HG03066 (cell line): ENCODE data around the gene CDC42BPB.
A peak's percentile ranks its signal among the peaks of the same experiment; 100 is the strongest.

Experiments
- ATAC-seq: cut with Tn5 transposase; IDR thresholded peaks from one replicate; pipeline ENCODE4 v1.9.1; 2021; ENCODE audit warnings: low read depth; ENCODE audit not compliant: unreplicated experiment

The CDC42BPB gene

DNA sequence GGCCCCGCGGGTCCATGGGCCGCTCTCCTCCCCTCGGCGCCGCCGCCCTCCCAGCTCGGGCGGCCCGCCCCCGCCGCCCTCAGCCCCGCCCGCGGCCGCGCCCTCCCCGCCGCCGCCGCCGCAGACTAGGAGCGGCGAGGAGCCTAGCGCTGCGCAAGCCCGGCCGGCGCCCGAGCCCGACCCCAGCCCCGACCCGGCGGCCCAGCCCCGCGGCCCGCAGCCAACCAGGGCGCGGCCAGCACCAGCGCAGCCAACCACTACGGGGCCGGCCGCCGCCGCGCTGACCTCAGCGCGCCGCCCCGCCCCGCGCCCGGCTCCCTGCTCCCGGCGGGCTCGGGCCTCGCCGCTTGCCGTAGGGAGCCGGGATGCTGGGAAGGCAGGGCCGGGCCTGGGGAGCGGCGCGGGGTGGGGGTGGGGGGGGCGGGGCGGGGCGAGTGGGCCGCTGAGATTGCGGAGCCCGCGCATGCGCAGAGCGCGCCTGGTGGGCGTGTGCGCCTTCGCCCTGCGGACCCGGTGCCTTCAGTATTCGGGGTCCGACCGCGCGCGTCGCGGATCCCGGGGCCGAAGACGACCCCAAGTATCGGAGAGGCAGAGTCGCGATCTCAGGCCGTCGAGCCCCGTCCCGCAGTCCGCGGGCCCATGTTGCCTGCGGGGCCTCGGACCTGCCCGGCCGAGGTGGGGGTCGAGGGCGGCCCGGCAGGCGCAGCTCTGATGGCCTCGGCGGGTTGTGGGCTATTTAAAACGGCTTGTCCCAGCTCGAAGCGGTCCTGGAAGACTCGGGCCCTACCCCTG, at the start of gene CDC42BPB:
TSS of gene CDC42BPB (minus strand) at position 178 of the 792 bp plus-strand sequence. CDS start 376 bp downstream, outside the sequence.
- peak; percentile 68 for ATAC-seq

- ATAC-seq = no peak
Observed at GRCh38 chr14:103105580-103106150, 48.3 kb upstream of the CDC42BPB start.

GRCh38 chr14:103104654-103105452, 47.5 kb upstream of the CDC42BPB start:
- no peak for ATAC-seq

DNA sequence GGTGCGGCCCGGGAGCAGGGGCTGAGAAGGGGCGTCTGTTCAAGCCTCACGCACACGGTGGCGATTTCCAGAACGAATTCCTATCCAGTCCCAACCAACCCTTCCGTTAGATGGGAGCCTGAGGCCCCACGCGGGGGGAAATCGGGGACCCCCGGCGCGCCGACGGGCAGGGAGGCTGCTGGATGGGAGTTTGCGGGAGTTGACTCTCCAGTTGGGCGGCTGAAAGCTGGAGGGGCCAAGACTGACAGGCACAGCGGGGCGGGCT, 47.0 kb upstream of the CDC42BPB start:
- no peak for ATAC-seq

DNA sequence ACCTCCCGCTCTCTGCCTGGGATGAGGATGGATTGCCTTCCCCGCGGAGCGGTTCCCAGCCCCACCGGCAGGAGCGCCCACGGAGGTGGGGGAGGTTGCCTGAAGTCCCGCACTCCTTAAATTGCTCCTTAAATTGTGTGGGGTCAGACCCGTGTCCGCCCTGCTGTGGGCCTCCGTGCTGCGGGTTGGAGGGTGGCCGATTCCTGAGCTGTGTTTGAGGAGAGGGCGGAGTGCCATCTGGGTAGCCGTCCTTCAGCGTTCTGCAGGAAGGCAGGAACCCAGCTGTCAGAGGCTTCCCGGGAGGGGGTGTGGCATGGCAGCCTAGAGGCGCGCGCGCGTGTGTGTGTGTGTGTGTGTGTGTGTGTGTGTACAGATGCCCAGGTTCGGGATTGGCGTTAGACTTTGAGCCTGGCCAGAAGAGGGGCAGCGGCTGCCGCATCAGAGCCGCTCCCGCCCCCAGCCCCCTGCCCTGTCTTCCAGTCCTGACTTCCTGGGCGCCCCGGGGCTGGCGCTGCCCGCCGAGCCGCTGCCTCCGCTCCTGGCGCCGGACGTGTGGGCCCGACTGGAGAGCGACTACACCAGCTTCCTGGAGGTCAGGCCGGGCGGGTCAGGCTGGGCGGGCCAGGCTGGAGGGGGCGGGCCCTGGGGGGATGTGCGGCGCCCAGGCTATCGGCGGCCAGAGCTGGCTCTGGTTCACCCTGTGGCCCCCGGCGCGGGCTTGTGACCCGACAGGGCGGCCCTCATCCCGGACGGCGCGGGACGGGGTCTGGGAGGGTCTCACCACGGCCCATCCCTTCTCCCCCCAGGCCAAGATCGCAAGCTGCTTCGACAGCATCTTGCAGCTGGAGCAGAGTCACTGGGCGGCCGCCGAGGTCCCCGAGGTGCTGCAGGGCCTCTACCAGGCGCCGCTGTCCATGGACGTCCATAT, 46.4 kb upstream of the CDC42BPB start:
- ATAC-seq = no peak

GRCh38 chr14:103102689-103103260, 45.4 kb upstream of the CDC42BPB start:
- no peak for ATAC-seq

GRCh38 chr14:103101963-103102688, 44.8 kb upstream of the CDC42BPB start:
- ATAC-seq = no peak

DNA sequence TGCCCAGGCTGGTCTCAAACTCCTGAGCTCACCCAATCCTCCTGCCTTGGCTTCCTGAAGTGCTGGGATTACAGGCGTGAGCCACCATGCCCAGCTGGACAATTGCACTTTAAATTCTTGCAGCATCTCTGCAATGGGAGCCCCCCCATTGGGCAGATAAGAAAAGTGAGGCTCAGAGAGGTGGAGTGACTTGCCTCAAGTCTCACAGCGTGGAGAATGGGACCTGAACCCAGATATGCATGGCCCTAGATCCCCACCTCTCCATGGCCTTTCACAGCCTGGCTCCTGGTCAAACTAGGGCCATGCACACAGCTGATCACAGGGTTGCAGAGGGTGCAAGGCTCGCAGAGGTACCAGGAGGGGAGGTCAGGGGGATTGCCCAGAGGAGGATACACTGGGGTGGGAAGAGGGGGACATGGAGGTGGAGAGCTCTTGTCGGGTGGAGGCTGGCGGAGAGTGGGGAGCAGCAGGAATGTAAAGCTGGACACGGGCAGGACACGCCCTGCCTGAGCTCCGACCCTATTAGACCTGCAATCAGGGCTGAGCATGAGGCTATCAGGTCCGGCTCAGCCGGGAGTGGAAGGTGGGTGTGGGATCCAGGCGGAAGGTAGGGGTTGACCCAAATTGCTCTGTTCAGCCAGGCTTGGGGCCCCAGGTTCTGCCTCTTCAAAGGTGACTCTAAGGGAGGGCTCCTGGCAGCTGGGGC, 44.1 kb upstream of the CDC42BPB start:
- no peak for ATAC-seq

- peak; percentile 74 for ATAC-seq
Observed at GRCh38 chr14:103100281-103101121, 43.2 kb upstream of the CDC42BPB start.

GRCh38 chr14:103099733-103100280, 42.5 kb upstream of the CDC42BPB start:
- no peak for ATAC-seq

DNA sequence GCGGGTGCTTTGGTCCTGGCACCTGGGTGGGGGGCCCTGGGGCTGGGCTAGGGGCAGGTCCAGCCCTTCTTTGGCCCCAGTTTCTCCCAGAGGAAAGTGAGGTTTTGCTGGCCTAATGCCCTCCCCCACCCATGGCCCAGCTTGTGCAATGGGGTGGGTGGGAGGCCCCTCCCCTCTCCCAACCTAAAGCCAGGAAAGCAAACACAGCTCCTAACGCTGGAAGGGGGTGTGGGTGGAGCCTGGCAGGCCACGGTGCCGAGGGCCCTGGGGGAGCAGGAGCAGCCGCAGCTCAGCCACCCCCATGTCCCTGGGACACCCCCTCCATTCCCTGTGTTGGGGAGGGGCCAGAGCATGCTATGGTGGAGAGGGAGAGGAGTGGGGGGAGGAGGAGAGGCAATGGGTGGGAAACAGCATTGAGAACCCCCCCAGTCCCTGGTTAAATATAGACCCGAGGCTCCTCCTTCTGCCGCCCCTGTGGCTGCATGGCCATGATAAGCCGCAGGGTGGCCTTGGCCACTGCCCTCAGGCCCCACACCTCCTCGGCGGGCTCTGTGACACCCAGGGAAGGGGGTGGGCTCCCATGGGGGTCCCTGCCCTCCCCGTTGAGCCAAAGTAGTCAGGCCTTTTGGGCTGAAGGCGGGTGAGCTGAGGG, 41.9 kb upstream of the CDC42BPB start:
- no peak for ATAC-seq

DNA sequence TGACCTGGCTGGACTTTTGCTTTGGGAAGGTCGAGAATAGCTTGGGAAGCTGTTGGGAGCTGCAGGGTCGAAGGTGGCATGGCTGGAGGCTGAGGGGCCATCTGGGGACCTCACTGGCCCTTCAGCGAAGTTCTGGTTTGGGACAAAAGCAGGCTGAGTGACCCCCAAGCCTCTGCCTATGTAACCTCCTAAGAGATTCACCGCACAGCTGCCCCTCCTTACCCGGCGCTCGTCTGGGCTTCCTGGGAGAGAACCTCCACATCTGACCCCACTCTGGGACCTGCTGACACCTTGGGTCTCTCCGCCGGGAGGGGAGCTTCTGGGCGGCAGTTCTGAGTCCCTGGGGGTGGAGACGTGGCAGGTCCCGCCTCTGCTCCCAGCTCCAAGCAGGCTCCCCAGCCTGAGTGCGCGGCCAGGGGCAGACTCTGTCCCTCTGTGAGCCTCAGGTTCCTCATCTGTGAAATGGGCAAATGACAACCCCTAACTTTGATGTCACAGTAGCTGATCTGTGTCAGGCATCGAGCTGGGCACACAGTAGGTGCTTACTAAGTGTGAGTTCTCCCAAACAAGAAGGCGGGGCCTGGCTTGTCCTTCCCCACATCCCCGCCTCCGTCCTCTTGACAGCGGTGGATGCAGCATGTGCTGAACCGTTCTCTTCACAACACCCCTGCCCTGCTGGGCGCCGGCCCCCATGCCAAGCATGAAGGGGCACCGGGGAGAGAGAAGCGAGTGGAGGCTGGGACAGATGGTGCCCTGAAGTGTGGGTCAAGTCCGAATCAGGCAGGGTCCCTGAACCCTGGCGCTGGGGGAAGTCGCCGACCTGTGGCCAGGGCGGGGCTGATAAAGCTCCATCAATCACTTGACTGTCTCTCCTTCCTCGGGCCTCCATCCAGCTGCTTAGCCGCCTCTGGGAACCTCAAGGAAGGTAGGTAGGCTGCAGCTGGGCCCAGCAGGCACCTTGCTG, 40.9 kb upstream of the CDC42BPB start:
- ATAC-seq = no peak

DNA sequence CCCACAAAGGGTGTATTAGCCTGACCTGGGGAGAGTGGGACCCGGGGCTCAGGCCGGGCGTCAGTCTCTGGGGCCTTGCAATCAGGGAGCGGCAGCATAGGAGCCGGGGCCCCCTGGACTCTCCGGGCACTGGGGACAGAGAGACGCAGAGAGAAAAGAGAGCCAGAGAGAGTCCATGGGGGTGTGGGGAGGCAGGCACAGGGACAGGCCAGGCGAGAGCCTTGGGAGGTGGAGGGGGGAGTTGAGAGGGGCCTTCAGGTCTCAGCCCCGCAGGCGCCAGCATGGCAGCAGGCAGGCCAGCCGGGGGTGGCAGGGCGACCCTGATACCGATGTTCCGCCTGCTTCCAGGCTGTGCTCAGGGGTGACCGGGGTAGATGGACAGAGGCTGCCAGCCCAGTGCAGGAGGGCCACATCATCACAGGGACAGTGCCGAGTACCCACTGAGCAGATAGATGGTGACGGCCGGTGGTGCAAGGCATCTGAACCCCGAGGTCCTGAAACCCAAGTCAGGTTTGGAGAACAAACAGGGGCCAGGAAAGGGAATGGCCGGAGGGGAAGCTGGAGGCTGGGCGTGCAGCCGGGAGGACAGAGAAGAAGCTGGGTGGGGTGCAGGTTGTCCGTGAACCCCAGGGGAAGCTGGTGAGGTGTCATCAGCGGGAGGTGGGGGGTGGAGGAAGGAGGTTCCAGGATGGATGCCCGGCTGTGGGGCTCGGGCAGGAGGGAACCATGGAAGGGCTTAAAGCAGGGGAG, 40.1 kb upstream of the CDC42BPB start:
- ATAC-seq = no peak

DNA sequence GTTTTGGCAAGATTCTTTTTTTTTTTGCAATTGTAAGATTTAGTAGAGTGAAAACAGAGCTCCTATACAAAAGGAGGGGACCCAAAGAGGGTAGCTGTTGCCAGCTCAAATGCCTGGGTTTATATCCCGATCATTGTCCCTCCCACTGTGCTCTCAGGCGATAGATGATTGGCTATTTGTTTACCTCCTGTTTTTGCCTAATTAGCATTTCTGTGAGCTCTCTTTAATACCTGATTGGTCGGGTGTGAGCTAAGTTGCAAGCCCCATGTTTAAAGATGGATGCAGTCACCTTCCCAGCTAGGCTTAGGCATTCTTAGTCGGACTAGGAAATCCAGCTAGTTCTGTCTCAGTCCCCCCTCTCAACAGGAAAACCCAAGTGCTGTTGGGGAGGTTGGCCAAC, 39.0 kb upstream of the CDC42BPB start:
- ATAC-seq = no peak

DNA sequence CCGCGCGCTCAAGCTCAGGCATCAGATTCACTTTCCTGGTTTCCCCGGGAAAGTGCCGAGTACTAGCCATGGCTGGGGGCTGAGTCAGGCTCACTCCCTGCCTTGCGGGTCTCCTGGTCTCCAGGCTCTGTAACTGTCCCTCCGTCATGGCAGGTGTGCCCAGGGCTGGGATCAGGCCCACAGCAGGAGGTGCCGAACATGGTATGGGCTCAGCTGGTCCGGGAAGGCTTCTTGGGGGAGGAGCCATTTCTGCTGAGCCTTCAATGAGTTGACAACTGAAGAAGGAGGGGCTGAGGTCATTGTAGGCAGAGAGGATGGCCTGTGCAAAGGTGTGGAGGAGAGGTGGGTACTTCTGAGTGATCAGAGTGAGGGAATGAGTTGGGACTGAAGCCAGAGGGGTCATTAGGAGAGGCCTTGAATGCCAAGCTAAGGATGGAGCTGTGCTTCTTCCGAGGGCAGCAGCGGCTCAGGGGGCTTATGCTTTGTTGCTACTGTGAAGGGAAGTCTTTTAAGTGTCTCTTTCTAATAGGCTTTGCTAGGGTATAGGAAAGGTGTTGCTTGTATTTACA, 37.9 kb upstream of the CDC42BPB start:
- no peak for ATAC-seq
